ENCODE measurements around the gene RELN. TPM values are rescaled to one million over a fixed set of nuclear protein-coding genes. Genes with fewer than 3 reads are reported as not detected.
A peak's percentile ranks its signal among the peaks of the same experiment; 100 is the strongest.

RELN gene
- total RNA-seq (2016; rRNA removed; fragmentation: Illumina TruSeq; extraction: Trizol) (215 and 332 TPM in 2 replicates), polyA plus RNA-seq (2011; rRNA removed) (286 and 315 TPM in 2 replicates), polyA minus RNA-seq (2011; rRNA and poly(A)+ RNA removed; ENCODE audit: low replicate concordance) (0.56 and 1,033 TPM in 2 replicates), Bru-seq, nascent RNA (percentile 96 among the genes with signal in this experiment), BruChase-seq, experiment 1, labeled RNA remaining after a 6-hour chase (percentile 84 among the genes with signal in this experiment), BruChase-seq, experiment 2, labeled RNA remaining after a 2-hour chase (percentile 86 among the genes with signal in this experiment)
- total RNA-seq (2016; cell fraction: cytosol; rRNA removed; fragmentation: Illumina TruSeq; extraction: Trizol; ENCODE audit: low read depth) = 23.9 and 26.0 TPM in 2 replicates
- 200 and 312 TPM in 2 replicates for total RNA-seq (2016; cell fraction: insoluble cytoplasmic fraction; rRNA removed; fragmentation: Illumina TruSeq; extraction: Trizol)
- total RNA-seq (2016; cell fraction: membrane; rRNA removed; fragmentation: Illumina TruSeq; extraction: Trizol) = 56.5 and 64.5 TPM in 2 replicates
- total RNA-seq (2016; cell fraction: nucleus; rRNA removed; fragmentation: Illumina TruSeq; extraction: Trizol) = 458 and 519 TPM in 2 replicates
- 177 and 216 TPM in 2 replicates for polyA plus RNA-seq (2011; cell fraction: cytosol; rRNA removed)
- 111 and 118 TPM in 2 replicates for polyA plus RNA-seq (2011; cell fraction: nucleus; rRNA removed)
- 105 and 145 TPM in 2 replicates for polyA plus RNA-seq (2012)
- polyA plus RNA-seq (2016; cell fraction: cytosol; fragmentation: Illumina TruSeq; extraction: Trizol; ENCODE audit: low read depth) = 15.1 and 19.0 TPM in 2 replicates
- 197 and 206 TPM in 2 replicates for polyA plus RNA-seq (2016; cell fraction: insoluble cytoplasmic fraction; fragmentation: Illumina TruSeq; extraction: Trizol; ENCODE audit: low read depth)
- polyA plus RNA-seq (2016; cell fraction: membrane; fragmentation: Illumina TruSeq; extraction: Trizol; ENCODE audit: low read depth) = 34.3 and 38.7 TPM in 2 replicates
- 482 and 501 TPM in 2 replicates for polyA plus RNA-seq (2016; cell fraction: nucleus; fragmentation: Illumina TruSeq; extraction: Trizol; ENCODE audit: insufficient read depth, low read depth)
- polyA minus RNA-seq (2011; cell fraction: cytosol; rRNA and poly(A)+ RNA removed) = 328 and 381 TPM in 2 replicates
- 302 and 328 TPM in 2 replicates for polyA minus RNA-seq (2011; cell fraction: nucleus; rRNA and poly(A)+ RNA removed)
- long read RNA-seq, experiment 1, partial matches to known transcripts = 22 of 29 reads
- long read RNA-seq, experiment 1, other reads (novel, unspliced or antisense) = 7 of 29 reads
- long read RNA-seq, experiment 2, partial matches to known transcripts = 72 of 337 reads
- long read RNA-seq, experiment 2, other reads (novel, unspliced or antisense) = 265 of 337 reads

DNA sequence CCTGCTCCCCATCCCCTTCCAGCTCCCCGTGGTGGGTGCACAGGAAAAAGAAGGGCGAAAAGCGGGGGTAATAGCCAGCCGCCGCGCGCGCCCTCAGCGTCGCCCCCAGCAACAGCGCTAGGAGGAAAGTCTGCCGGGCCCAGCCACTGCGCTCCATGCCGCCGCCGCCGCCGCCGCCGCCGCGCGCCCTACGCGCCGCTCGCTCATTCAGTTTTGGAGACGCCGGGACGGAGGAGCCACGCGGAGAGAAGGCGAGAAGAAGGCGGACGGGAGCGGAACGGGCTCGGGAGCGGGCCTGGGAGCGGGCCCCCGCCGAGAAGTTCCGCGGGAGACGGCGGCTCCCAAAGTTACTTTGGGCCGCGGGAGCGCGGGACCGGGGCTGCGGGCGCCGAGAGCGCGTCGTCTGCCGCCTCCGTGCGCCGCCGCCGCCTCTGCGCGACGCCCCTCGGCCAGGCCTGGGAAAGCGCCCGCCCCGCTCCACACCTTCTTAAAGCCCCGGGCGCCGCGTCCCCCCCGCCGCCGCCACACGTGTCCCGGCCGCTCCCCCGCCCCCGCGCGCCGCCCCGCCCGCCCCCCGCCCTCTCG lies at the start of gene RELN:
Gene RELN, minus strand, starts transcription at position 459 of the 585 bp plus-strand sequence. Its CDS starts 302 bp downstream, at position 157.
- Histone ChIP-seq H3K27me3 (ENCODE audit: control insufficient read depth in 1 of 2, insufficient read depth in 2 of 2, low read length in 2 of 2) (peaks cover 0 to 4% of the 10 kb centered on the region in 2 experiments; a peak in 2 of 5 replicates), H3K79me2 (ENCODE audit: insufficient read depth, low read length) (peaks cover 47% of the 10 kb centered on the region), H3K4me3 (replicated peaks in 1 of 3; ENCODE audit: insufficient read depth in 1 of 3, low read depth in 2 of 3, low read length in 3 of 3) (peak within 1 kb of the TSS; percentile 77 to 83 (median 77)), H3K9me3 (ENCODE audit: low read length) (no peaks in the 10 kb centered on the region), H4K20me1 (ENCODE audit: insufficient read depth, low read length) (no peaks in the 10 kb centered on the region; the same call in none of the 2 replicates), H3K4me2 (ENCODE audit: low read depth, low read length) (peak within 1 kb of the TSS; percentile 68), H3K9ac (ENCODE audit: insufficient read depth, low read depth, low read length) (peak within 1 kb of the TSS; percentile 81), H3K27ac (ENCODE audit: extremely low read length, insufficient read depth, low read length) (peak within 1 kb of the TSS; percentile 87), H2AFZ (ENCODE audit: low read length) (peak within 1 kb of the TSS; percentile 66), H3K36me3 (replicated peaks in 1 of 2; ENCODE audit: control insufficient read depth in 1 of 2, insufficient read depth in 2 of 2, low read length in 2 of 2) (no peaks in the 10 kb centered on the region), H3K4me1 (ENCODE audit: insufficient read depth, low read length) (peaks cover 51% of the 10 kb centered on the region)
- intact Hi-C loops (cut with micrococcal nuclease; ENCODE audit: unreplicated experiment) (loop anchor here (10.0 kb wide), 1 partner anchor 166 kb away; no protein-coding TSS in a partner anchor), in situ Hi-C loops (cut with HindIII; ENCODE audit: extremely low pct_ligation_motif_present, low pct_unique_long_range_greater_than_20kb) (no loop called here)
- no peak for FAIRE-seq
- no TSS peak for BruUV-seq (replicated peaks)
- 0% methylated on average over 1 of the region's 89 CpGs for WGBS (ENCODE audit: low lambda C conversion rate)
- peak; percentile 48 for DNase-seq (ENCODE audit: low spot score)
- POLR2A ChIA-PET = interaction anchor here (0.9 to 2.2 kb wide), 4 partner anchors 35 to 108 kb away, joined by 3 to 10 read pairs (median 6); no protein-coding TSS in a partner anchor
- CTCF ChIA-PET (ENCODE audit: low intra/inter-chr PET ratio, low total read pairs) = interaction anchor here (0.7 kb wide), 1 partner anchor 168 kb away, joined by 3 read pairs; no protein-coding TSS in a partner anchor
- ATAC-seq = peak; percentile 60
- TF ChIP-seq, protein P1, sequence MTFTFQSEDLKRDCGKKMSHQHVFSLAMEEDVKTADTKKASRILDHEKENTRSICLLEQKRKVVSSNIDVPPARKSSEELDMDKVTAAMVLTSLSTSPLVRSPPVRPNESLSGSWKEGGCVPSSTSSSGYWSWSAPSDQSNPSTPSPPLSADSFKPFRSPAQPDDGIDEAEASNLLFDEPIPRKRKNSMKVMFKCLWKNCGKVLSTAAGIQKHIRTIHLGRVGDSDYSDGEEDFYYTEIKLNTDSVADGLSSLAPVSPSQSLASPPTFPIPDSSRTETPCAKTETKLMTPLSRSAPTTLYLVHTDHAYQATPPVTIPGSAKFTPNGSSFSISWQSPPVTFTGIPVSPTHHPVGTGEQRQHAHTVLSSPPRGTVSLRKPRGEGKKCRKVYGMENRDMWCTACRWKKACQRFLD (CRISPR knock-in tag; IDR thresholded peaks at IDR 0.05; ENCODE audit: borderline replicate concordance) = peak; percentile 16; the same call in 1 of the 2 replicates
- TF ChIP-seq, protein P2, sequence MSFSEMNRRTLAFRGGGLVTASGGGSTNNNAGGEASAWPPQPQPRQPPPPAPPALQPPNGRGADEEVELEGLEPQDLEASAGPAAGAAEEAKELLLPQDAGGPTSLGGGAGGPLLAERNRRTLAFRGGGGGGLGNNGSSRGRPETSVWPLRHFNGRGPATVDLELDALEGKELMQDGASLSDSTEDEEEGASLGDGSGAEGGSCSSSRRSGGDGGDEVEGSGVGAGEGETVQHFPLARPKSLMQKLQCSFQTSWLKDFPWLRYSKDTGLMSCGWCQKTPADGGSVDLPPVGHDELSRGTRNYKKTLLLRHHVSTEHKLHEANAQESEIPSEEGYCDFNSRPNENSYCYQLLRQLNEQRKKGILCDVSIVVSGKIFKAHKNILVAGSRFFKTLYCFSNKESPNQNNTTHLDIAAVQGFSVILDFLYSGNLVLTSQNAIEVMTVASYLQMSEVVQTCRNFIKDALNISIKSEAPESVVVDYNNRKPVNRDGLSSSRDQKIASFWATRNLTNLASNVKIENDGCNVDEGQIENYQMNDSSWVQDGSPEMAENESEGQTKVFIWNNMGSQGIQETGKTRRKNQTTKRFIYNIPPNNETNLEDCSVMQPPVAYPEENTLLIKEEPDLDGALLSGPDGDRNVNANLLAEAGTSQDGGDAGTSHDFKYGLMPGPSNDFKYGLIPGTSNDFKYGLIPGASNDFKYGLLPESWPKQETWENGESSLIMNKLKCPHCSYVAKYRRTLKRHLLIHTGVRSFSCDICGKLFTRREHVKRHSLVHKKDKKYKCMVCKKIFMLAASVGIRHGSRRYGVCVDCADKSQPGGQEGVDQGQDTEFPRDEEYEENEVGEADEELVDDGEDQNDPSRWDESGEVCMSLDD (CRISPR knock-in tag; IDR thresholded peaks at IDR 0.05; ENCODE audit: borderline replicate concordance) = no peak
- TF ChIP-seq, protein P3, sequence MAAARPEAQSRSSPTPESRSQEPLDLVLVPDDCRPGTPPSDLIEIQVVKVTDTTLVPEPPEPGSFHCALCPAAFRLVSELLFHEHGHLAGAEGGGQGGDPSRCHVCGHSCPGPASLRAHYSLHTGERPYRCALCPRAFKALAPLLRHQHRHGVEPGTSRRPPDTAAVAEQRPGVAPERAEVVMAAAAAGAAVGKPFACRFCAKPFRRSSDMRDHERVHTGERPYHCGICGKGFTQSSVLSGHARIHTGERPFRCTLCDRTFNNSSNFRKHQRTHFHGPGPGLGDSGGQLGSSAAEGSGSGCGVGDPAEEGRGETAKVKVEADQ (CRISPR knock-in tag; IDR thresholded peaks at IDR 0.05; ENCODE audit: borderline replicate concordance) = peak; percentile 64; the same call in 1 of the 2 replicates
- TF ChIP-seq TBX2 (CRISPR knock-in tag; IDR thresholded peaks at IDR 0.05; ENCODE audit: borderline replicate concordance) (peak; percentile 48; the same call in 1 of the 2 replicates), MAZ (IDR thresholded peaks at IDR 0.05; ENCODE audit: borderline replicate concordance, low read depth, low read length) (no peak), MAZ (CRISPR knock-in tag; IDR thresholded peaks at IDR 0.05; ENCODE audit: low read depth) (no peak), RBFOX2 (IDR thresholded peaks at IDR 0.05; ENCODE audit: low read depth, low read length) (peak; percentile 97)
- TF ChIP-seq, protein P4, sequence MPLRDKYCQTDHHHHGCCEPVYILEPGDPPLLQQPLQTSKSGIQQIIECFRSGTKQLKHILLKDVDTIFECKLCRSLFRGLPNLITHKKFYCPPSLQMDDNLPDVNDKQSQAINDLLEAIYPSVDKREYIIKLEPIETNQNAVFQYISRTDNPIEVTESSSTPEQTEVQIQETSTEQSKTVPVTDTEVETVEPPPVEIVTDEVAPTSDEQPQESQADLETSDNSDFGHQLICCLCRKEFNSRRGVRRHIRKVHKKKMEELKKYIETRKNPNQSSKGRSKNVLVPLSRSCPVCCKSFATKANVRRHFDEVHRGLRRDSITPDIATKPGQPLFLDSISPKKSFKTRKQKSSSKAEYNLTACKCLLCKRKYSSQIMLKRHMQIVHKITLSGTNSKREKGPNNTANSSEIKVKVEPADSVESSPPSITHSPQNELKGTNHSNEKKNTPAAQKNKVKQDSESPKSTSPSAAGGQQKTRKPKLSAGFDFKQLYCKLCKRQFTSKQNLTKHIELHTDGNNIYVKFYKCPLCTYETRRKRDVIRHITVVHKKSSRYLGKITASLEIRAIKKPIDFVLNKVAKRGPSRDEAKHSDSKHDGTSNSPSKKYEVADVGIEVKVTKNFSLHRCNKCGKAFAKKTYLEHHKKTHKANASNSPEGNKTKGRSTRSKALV (CRISPR knock-in tag; IDR thresholded peaks at IDR 0.05) = peak; percentile 6; the same call in 1 of the 2 replicates
